HCT116 (cell line): ENCODE measurements around the gene USP10.

Experiments used
- EGR1 ChIP-seq: IDR thresholded peaks from 2 replicates; pipeline ENCODE4 v1.6.1; 2012; ENCODE audit warnings: low read depth
- EZH2 ChIP-seq: fragments of 200-600 bp; sonication (generic); IDR thresholded peaks from 2 replicates; pipeline ENCODE4 v1.6.1; 2017; ENCODE audit warnings: antibody characterized with exemption, mixed run types
- EZH2phosphoT487 ChIP-seq: fragments of 200-600 bp; IDR thresholded peaks from 2 replicates; pipeline ENCODE4 v1.6.1; 2018; ENCODE audit warnings: antibody characterized with exemption, borderline replicate concordance
- FOSL1 ChIP-seq: IDR thresholded peaks from 2 replicates; pipeline ENCODE4 v1.6.1; 2012; ENCODE audit warnings: low read depth
- MAX ChIP-seq: IDR thresholded peaks from 2 replicates; pipeline ENCODE4 v1.6.1; 2012
- POLR2A ChIP-seq: IDR thresholded peaks from 2 replicates; pipeline ENCODE4 v1.7.0; 2011; ENCODE audit warnings: borderline replicate concordance; ENCODE audit not compliant: insufficient read depth, insufficient read length; ENCODE audit errors: extremely low read depth
- POLR2AphosphoS5 ChIP-seq: IDR thresholded peaks from 2 replicates; pipeline ENCODE4 v1.6.1; 2011; ENCODE audit warnings: mild to moderate bottlenecking, low read depth, low read length, moderate library complexity
- RAD21 ChIP-seq: IDR thresholded peaks from 2 replicates; pipeline ENCODE4 v1.6.1; 2012; ENCODE audit warnings: low read depth, mild to moderate bottlenecking
- SIN3A ChIP-seq: IDR thresholded peaks from 2 replicates; pipeline ENCODE4 v1.6.1; 2012; ENCODE audit warnings: low read depth
- YY1 ChIP-seq: IDR thresholded peaks from 2 replicates; pipeline ENCODE4 v1.6.1; 2011; ENCODE audit warnings: low read length, low read depth, moderate library complexity, mild to moderate bottlenecking; ENCODE audit not compliant: insufficient replicate concordance; ENCODE audit errors: extremely low read depth
- TF ChIP-seq, protein P1 (sequence below), 3 experiments: fragments of 200-600 bp in 1 of 3; sonication (generic) in 1 of 3; IDR thresholded peaks in 2 of 3; conservative IDR thresholded peaks in 1 of 3; 2 replicates each; pipeline ENCODE4 v1.5.1; 2012 to 2017; ENCODE audit warnings: low read depth in 2 of 3, low read length in 2 of 3, antibody characterized with exemption in 1 of 3, borderline replicate concordance in 1 of 3, control low read depth in 1 of 3, mild to moderate bottlenecking in 1 of 3, mixed read lengths in 1 of 3, mixed run types in 1 of 3, moderate library complexity in 1 of 3; ENCODE audit not compliant: insufficient read depth in 1 of 3

- TF ChIP-seq POLR2A: no peak
- TF ChIP-seq EZH2phosphoT487: no peak
- TF ChIP-seq POLR2AphosphoS5: no peak
- TF ChIP-seq MAX: no peak
- TF ChIP-seq FOSL1: no peak
- TF ChIP-seq EZH2: no peak
- no peak for TF ChIP-seq RAD21
- TF ChIP-seq, protein P1, sequence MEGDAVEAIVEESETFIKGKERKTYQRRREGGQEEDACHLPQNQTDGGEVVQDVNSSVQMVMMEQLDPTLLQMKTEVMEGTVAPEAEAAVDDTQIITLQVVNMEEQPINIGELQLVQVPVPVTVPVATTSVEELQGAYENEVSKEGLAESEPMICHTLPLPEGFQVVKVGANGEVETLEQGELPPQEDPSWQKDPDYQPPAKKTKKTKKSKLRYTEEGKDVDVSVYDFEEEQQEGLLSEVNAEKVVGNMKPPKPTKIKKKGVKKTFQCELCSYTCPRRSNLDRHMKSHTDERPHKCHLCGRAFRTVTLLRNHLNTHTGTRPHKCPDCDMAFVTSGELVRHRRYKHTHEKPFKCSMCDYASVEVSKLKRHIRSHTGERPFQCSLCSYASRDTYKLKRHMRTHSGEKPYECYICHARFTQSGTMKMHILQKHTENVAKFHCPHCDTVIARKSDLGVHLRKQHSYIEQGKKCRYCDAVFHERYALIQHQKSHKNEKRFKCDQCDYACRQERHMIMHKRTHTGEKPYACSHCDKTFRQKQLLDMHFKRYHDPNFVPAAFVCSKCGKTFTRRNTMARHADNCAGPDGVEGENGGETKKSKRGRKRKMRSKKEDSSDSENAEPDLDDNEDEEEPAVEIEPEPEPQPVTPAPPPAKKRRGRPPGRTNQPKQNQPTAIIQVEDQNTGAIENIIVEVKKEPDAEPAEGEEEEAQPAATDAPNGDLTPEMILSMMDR (IDR thresholded peaks at IDR 0.05 in 2 of 3, conservative IDR thresholded peaks at IDR 0.05 in 1 of 3; ENCODE audit: borderline replicate concordance in 1 of 3, insufficient read depth in 1 of 3, low read depth in 2 of 3, low read length in 2 of 3): no peak
- TF ChIP-seq EGR1: no peak
- TF ChIP-seq YY1: no peak
- TF ChIP-seq SIN3A: no peak
Observed at GRCh38 chr16:84759906-84760305, 60.1 kb downstream of the USP10 start.
